Stomach (tissue), 4 donors: ENCODE data around the gene RMND1.

Experiments used
- CTCF ChIP-seq, 7 experiments: fragments of 450-650 bp in 4 of 7; fragments of 200-600 bp in 3 of 7; sonication (generic) in 3 of 7; IDR thresholded peaks; one replicate each; pipeline ENCODE4 v1.5.1; 2016 to 2019; ENCODE audit warnings: antibody characterized with exemption in 7 of 7, control low read depth in 2 of 7, mild to moderate bottlenecking in 1 of 7
- EP300 ChIP-seq: sonication (generic); formaldehyde crosslinking; IDR thresholded peaks from one replicate; pipeline ENCODE4 v1.6.1; 2017; ENCODE audit warnings: antibody characterized with exemption
- POLR2A ChIP-seq, 4 donors: fragments of 450-650 bp; IDR thresholded peaks; one replicate each; pipeline ENCODE4 v1.6.1; 2016; ENCODE audit warnings: antibody characterized with exemption in 4 of 4, control low read depth in 2 of 4, mild to moderate bottlenecking in 1 of 4, moderate library complexity in 1 of 4
- POLR2AphosphoS5 ChIP-seq, 3 donors: sonication (generic); formaldehyde crosslinking; IDR thresholded peaks; one replicate each; pipeline ENCODE4 v1.6.1; 2016; ENCODE audit warnings: antibody characterized with exemption in 3 of 3

- TF ChIP-seq CTCF (IDR thresholded peaks at IDR 0.05) = no peak
- no peak for TF ChIP-seq POLR2A (IDR thresholded peaks at IDR 0.05)
- no peak for TF ChIP-seq POLR2AphosphoS5 (IDR thresholded peaks at IDR 0.05)
- TF ChIP-seq EP300 = no peak
These were observed 70.2 kb downstream of the RMND1 start for GRCh38 chr6:151381722-151382121.
